Adrenal gland (tissue), 5 donors: ENCODE results near the gene CMC4.
A peak's percentile ranks its signal among the peaks of the same experiment; 100 is the strongest.

Source experiments
- CTCF ChIP-seq, 6 experiments: fragments of 450-650 bp in 4 of 6; fragments of 200-600 bp in 2 of 6; sonication (generic) in 1 of 6; IDR thresholded peaks; 1 replicate in 5 of 6; 2 replicates in 1 of 6; pipeline versions ENCODE4 v1.5.1 to v1.8.0; 2016 to 2021; ENCODE audit warnings: antibody characterized with exemption in 6 of 6, mild to moderate bottlenecking in 2 of 6, moderate library complexity in 1 of 6
- POLR2A ChIP-seq, 2 donors: fragments of 450-650 bp; IDR thresholded peaks; one replicate each; pipeline ENCODE4 v1.6.1; 2017; ENCODE audit warnings: antibody characterized with exemption in 2 of 2, mild to moderate bottlenecking in 2 of 2, moderate library complexity in 1 of 2
- donor health status: DM: no; HTN: no; CAD: no.

- TF ChIP-seq CTCF (IDR thresholded peaks at IDR 0.05), result peak; percentile 32 to 64 (median 56)
- TF ChIP-seq POLR2A (IDR thresholded peaks at IDR 0.05), result no peak
Observed at GRCh38 chrX:155048977-155049619, 21.8 kb downstream of the CMC4 start.
